ENCODE data around the gene LYG1. TPM values are rescaled to one million over a fixed set of nuclear protein-coding genes. Genes with fewer than 3 reads are reported as not detected.

LYG1 gene
- total and polyA plus RNA-seq, 9 of the 15 experiments (the other 6 are each of a cell fraction or from before 2014, with no cell fraction given): 0.64 to 2.6 (median 1.2) TPM

GRCh38 chr2:99336804-99337112, 35.8 kb upstream of the LYG1 start (continued):
- TF ChIP-seq PATZ1 (CRISPR knock-in tag; IDR thresholded peaks at IDR 0.05; ENCODE audit: borderline replicate concordance): no peak
- TF ChIP-seq THRA (IDR thresholded peaks at IDR 0.05): no peak
- 0 out of 4 replicates have a peak, but pooled peaks of 1 of the 2 experiments have one; percentile 55 for TF ChIP-seq ARNT (IDR thresholded peaks at IDR 0.05)
- TF ChIP-seq PPARD (CRISPR knock-in tag; IDR thresholded peaks at IDR 0.05): no peak
- no peak for TF ChIP-seq RAD51 (IDR thresholded peaks at IDR 0.05; ENCODE audit: borderline replicate concordance, low read depth)
- no peak for TF ChIP-seq TAF1 (IDR thresholded peaks at IDR 0.05; ENCODE audit: control insufficient read depth, extremely low read depth, insufficient read depth, low read length, severe bottlenecking)
- TF ChIP-seq OTX1 (CRISPR knock-in tag; IDR thresholded peaks at IDR 0.05): no peak
- TF ChIP-seq GABPB1 (CRISPR knock-in tag; IDR thresholded peaks at IDR 0.05): no peak
- no peak for TF ChIP-seq ZNF551 (CRISPR knock-in tag; IDR thresholded peaks at IDR 0.05)
- TF ChIP-seq RBFOX2 (IDR thresholded peaks at IDR 0.05; ENCODE audit: low read depth, low read length): no peak
- no peak for TF ChIP-seq PML (IDR thresholded peaks at IDR 0.05; ENCODE audit: low read length)
- TF ChIP-seq EP300 (IDR thresholded peaks at IDR 0.05; ENCODE audit: low read length): no peak
- no peak for TF ChIP-seq PHF8 (IDR thresholded peaks at IDR 0.05; ENCODE audit: borderline replicate concordance, low read length)
- peak; percentile 17 for TF ChIP-seq ASH1L (IDR thresholded peaks at IDR 0.05; ENCODE audit: borderline replicate concordance, low read depth, partially characterized antibody)
- no peak for TF ChIP-seq ELF2 (CRISPR knock-in tag; IDR thresholded peaks at IDR 0.05)
- no peak for TF ChIP-seq SIRT6 (IDR thresholded peaks at IDR 0.05; ENCODE audit: low read depth, low read length)
- TF ChIP-seq POU5F1 (IDR thresholded peaks at IDR 0.05; ENCODE audit: borderline replicate concordance, low read depth, low read length, partially characterized antibody): no peak
- TF ChIP-seq ZNF143 (CRISPR knock-in tag; IDR thresholded peaks at IDR 0.05): no peak
- TF ChIP-seq NRF1 (conservative IDR thresholded peaks at IDR 0.05 in 1 of 2, IDR thresholded peaks at IDR 0.05 in 1 of 2): no peak
- TF ChIP-seq ETV1 (tag; conservative IDR thresholded peaks at IDR 0.05; ENCODE audit: low read depth): no peak
- no peak for TF ChIP-seq RFX1 (IDR thresholded peaks at IDR 0.05)
- 0 out of 2 replicates have a peak, but pooled peaks have one; percentile 33 for TF ChIP-seq SMARCC2 (IDR thresholded peaks at IDR 0.05; ENCODE audit: low read depth)
- no peak for TF ChIP-seq TRIM24 (IDR thresholded peaks at IDR 0.05)
- no peak for TF ChIP-seq ZBTB26 (CRISPR knock-in tag; IDR thresholded peaks at IDR 0.05)
